Esophagus (tissue), 2 donors: ENCODE measurements around the gene PILRA. TPM values are rescaled to one million over a fixed set of nuclear protein-coding genes. Genes with fewer than 3 reads are reported as not detected.
A peak's percentile ranks its signal among the peaks of the same experiment; 100 is the strongest.
"Not testable (repeated sequence)": the region's sequence is repeated elsewhere in the genome, so short reads cannot be mapped to it uniquely, and the experiment has no call there.

ENCODE experiments used
- H3K27ac ChIP-seq, 2 donors: one replicate each; pipeline ENCODE4 v1.5.1; 2013; ENCODE audit warnings: low read depth in 2 of 2, mild to moderate bottlenecking in 2 of 2, inconsistent platforms in 1 of 2, low read length in 1 of 2, moderate library complexity in 1 of 2
- H3K27me3 ChIP-seq, 2 donors: one replicate each; pipeline ENCODE4 v1.6.1; 2013; ENCODE audit warnings: low read length in 2 of 2, control low read depth in 1 of 2, mild to moderate bottlenecking in 1 of 2; ENCODE audit not compliant: insufficient read depth in 2 of 2, control insufficient read depth in 1 of 2
- H3K36me3 ChIP-seq, 2 donors: one replicate each; pipeline ENCODE4 v1.6.1; 2013; ENCODE audit warnings: low read length in 1 of 2; ENCODE audit not compliant: control insufficient read depth in 2 of 2, insufficient read depth in 2 of 2
- H3K4me1 ChIP-seq, 2 donors: one replicate each; pipeline ENCODE4 v1.6.1; 2013; ENCODE audit warnings: low read length in 1 of 2; ENCODE audit not compliant: control insufficient read depth in 2 of 2, insufficient read depth in 2 of 2
- H3K4me3 ChIP-seq, 2 donors: one replicate each; pipeline ENCODE4 v1.5.1; 2013; ENCODE audit warnings: low read length in 2 of 2, mild to moderate bottlenecking in 2 of 2, low read depth in 1 of 2, moderate library complexity in 1 of 2
- H3K9me3 ChIP-seq, 2 donors: one replicate each; pipeline ENCODE4 v1.6.1; 2013; ENCODE audit warnings: mild to moderate bottlenecking in 2 of 2, low read depth in 1 of 2, low read length in 1 of 2, moderate library complexity in 1 of 2; ENCODE audit not compliant: control insufficient read depth in 2 of 2, insufficient read depth in 1 of 2
- WGBS, 2 donors: extraction: QIAGEN DNeasy Blood & Tissue Kit; methylation state at CpG; one replicate each; pipeline ENCODE4 v1.1.7; 2013; 5-methylcytosine and 5-hydroxymethylcytosine counted together
- polyA plus RNA-seq, 2 donors: library from polyadenylated mRNA; stranded (reverse); fragments of 200-250 nt; gene quantifications; one replicate each; pipeline ENCODE4 v1.2.3, GENCODE V29; 2013
- donor health status: healthy with polysubstance abuse.
- donor health status: Bipolar disorder and iron deficiency.

PILRA gene
- polyA plus RNA-seq, 2 donors, result 0.85 to 1.7 TPM

DNA sequence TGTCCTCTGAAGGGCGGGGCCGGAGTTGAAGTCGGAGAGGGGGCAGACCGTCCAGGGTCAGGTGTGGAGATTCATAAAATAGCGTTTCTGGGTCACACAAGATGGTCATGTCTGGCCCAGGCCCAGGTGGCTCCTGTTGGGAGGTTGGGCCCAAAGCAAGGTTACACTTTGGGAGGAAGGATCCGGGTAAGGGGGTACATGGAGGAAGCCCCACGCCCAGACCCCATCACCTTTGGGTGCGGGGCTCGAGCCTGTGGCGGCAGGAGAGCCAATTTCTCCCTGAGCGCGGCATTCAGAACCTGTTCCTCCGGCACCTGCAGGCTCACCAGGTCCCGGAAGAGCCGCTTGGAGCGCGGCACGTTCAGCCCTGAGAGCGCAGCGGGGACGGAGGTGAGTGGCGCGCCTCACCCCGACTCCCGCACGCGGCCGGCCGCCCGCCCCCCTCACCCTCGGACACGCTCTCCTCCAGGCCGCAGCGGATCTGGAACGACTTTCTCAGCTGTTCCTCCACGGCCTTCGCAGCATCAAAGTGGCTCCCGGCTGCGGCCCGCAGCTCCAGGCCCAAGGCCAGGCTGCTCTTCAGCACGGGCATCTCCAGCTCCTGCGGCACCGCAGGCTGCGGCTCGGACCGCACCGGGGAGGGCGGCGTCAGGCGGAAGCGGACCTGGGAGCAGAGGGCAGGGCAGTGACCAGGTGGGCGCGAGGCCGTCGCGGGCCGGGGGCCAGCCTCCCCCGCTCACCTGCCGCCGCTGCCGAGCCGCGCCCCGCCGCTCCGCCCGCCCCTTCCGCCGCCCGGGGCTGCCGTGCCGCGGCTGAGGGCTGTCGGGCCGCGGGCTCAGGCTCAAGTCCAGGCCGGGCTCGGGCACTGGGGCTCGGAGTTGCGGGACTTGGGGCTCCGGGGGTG is 62.4 kb downstream of the PILRA start:
- Histone ChIP-seq H3K36me3 (peaks cover 5 to 14% of the 10 kb centered on the region in 2 donors), H3K9me3 (no peaks in the 10 kb centered on the region), H3K4me3 (peak overlapping the region; percentile 93 to 98), H3K27me3 (no peaks in the 10 kb centered on the region), H3K27ac (peak overlapping the region; percentile 97 to 99), H3K4me1 (peaks cover 11 to 18% of the 10 kb centered on the region in 2 donors)
- WGBS, 2 donors, result 1% methylated on average over 64 to 81 of the region's 81 CpGs

DNA sequence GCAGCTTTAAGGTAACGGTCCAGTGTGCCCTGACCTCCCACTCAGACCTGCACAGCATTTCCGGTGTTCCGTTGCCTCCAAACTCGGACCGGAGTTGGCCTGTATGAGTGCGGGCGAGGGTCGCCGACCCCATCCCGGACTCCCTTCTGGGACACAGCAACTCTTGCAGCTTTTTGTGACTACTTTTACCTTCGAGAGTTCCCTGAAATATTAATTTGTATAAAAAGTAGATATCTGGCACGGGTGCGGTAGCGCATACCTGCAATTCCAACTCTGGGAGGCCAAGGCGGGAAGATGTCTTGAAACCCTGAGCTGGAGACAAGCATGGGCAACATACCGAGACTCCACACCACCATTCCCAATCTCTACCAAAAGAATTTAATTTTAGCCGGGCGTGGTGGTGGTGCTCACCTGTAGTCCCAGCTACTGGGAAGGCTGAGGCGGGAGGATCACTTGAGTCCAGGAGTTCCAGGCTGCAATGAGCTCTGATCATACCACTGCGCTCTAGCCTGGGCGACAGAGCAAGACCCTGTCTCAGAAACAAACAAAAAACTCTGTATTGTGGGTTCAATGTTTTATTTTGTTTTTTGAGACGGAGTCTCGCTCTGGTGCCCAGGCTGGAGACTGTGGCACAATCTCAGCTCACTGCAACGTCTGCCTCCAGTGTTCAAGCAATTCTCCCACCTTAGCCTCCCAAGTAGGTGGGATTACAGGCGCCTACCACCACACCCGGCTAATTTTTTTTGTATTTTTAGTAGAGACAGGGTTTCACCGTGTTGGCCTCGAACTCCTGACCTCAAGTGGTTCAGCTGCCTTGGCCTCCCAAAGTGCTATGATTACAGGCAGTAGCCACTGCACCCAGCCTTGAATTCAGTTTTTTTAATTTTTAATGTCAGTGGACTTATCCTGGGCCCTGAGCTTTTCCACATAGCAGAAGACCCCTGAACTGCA is 64.1 kb downstream of the PILRA start:
- 90 to 92% methylated on average over 28 of the region's 28 CpGs for WGBS, 2 donors
- no peak overlapping the region for H3K4me3 ChIP-seq

DNA sequence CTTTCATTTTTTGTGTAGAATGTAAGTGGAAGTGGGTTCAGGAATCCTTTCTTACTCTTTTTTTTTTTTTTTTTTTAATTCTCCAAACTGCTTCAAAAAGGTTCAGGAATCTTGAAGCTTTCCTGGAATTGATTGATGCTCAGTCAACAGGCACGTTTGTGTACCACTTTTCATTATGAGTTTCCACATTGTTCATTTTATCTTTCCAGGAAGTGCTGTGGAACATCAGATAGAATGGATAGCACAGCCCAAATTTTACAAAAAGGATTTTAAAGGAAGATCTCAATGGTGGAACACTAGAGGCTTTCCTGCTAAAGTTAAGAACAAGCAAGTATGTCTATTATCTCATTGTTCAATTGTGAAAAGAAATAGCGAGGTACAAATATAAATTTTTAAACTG is 64.9 kb downstream of the PILRA start:
- Histone ChIP-seq H3K36me3 (peaks cover 5 to 9% of the 10 kb centered on the region in 2 donors), H3K27ac (no peak overlapping the region), H3K27me3 (no peaks in the 10 kb centered on the region), H3K4me3 (no peak overlapping the region), H3K9me3 (no peaks in the 10 kb centered on the region), H3K4me1 (peaks cover under 1 to 5% of the 10 kb centered on the region in 2 donors)
- 53 to 57% methylated on average over 2 of the region's 2 CpGs for WGBS, 2 donors

More for the DNA sequence above, 64.1 kb downstream of the PILRA start:
- peaks cover 5 to 14% of the 10 kb centered on the region in 2 donors for H3K36me3 ChIP-seq
- peaks cover 3 to 8% of the 10 kb centered on the region in 2 donors for H3K4me1 ChIP-seq
- H3K27ac ChIP-seq, result peak overlapping the region in 1 of 2 donors; percentile 36
- no peaks in the 10 kb centered on the region for H3K9me3 ChIP-seq
- H3K27me3 ChIP-seq, result no peaks in the 10 kb centered on the region

DNA sequence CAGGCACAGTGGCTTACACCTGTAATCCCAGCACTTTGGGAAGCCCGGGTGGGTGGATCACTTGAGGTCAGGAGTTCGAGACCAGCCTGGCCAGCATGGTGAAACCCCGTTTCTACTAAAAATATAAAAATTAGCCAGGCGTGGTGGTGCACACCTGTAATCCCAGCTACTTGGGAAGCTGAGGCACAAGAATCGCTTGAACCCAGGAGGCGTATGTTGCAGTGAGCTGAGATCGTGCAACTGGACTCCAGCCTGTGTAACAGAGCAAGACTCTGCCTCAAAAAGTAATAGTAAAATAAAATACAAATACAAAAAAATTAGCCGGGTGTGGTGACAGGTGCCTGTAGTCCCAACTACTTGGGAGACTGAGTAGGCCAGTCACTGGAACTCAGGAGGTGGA is 65.4 kb downstream of the PILRA start:
- H3K36me3 ChIP-seq, H3K27me3 ChIP-seq, H3K4me3 ChIP-seq, H3K9me3 ChIP-seq, H3K4me1 ChIP-seq, H3K27ac ChIP-seq: not testable (repeated sequence)
- 92 to 93% methylated on average over 8 of the region's 8 CpGs for WGBS, 2 donors

DNA sequence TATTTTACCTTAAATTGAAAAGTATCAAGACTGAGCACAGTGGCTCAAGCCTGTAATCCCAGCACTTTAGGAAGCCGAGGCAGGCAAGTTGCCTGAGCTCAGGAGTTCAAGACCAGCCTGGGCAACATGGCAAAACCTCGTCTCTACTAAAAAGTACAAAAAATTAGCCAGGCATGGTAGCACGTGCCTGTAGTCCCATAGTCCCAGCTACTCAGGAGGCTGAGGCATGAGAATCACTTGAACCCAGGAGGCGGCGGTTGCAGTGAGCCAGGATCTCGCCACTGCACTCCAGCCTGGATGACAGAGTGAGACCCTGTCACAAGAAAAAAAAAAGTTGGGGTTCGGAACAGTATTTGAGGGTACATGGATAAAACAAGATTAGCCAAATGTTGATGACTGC is 66.0 kb downstream of the PILRA start:
- not testable (repeated sequence) for H3K27me3 ChIP-seq, H3K27ac ChIP-seq, H3K4me1 ChIP-seq, H3K36me3 ChIP-seq, H3K9me3 ChIP-seq, H3K4me3 ChIP-seq
- 85 to 89% methylated on average over 7 of the region's 7 CpGs for WGBS, 2 donors

GRCh38 chr7:100441641-100442535 is 68.6 kb downstream of the PILRA start:
- Histone ChIP-seq H3K9me3 (no peaks in the 10 kb centered on the region), H3K27me3 (no peaks in the 10 kb centered on the region), H3K4me3 (no peak overlapping the region), H3K4me1 (no peaks in the 10 kb centered on the region), H3K36me3 (no peaks in the 10 kb centered on the region), H3K27ac (no peak overlapping the region)
- WGBS, 2 donors, result 89 to 90% methylated on average over 11 of the region's 11 CpGs

DNA sequence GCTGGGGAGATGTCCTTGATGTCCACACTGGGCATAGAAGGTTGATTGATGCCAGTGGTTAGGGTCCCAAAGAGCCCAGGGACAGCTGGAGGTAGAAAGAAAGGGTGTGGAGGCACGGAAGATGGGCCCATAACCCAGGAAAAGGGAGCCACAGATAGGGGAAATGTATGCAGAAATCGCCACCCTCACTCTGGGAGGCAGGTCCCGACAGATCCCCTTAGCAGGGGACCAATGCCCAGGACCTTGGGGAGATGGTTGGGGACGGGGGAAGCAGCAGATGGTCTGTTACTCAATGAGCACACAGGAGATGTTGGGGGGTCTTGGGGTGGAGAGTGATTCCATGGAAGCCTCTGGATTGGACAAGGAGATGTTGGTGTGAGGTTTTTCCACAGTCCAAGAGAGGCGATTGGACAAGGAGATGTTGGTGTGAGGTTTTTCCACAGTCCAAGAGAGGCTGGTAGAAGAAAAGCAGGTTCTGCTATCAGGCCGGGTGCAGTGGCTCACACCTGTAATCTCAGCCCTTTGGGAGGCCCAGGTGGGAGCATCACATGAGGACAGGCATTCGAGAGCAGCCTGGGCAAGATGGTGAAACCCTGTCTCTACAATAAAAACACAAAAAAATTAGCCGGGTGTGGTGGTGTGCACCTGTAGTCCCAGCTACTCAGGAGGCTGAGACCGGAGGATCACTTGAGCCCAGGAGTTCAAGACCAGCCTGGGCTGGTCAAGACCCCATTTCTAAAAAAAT is 70.0 kb downstream of the PILRA start:
- Histone ChIP-seq H3K9me3 (no peaks in the 10 kb centered on the region), H3K27ac (no peak overlapping the region), H3K4me3 (no peak overlapping the region), H3K4me1 (no peaks in the 10 kb centered on the region), H3K36me3 (no peaks in the 10 kb centered on the region), H3K27me3 (no peaks in the 10 kb centered on the region)
- 89 to 93% methylated on average over 9 of the region's 9 CpGs for WGBS, 2 donors

DNA sequence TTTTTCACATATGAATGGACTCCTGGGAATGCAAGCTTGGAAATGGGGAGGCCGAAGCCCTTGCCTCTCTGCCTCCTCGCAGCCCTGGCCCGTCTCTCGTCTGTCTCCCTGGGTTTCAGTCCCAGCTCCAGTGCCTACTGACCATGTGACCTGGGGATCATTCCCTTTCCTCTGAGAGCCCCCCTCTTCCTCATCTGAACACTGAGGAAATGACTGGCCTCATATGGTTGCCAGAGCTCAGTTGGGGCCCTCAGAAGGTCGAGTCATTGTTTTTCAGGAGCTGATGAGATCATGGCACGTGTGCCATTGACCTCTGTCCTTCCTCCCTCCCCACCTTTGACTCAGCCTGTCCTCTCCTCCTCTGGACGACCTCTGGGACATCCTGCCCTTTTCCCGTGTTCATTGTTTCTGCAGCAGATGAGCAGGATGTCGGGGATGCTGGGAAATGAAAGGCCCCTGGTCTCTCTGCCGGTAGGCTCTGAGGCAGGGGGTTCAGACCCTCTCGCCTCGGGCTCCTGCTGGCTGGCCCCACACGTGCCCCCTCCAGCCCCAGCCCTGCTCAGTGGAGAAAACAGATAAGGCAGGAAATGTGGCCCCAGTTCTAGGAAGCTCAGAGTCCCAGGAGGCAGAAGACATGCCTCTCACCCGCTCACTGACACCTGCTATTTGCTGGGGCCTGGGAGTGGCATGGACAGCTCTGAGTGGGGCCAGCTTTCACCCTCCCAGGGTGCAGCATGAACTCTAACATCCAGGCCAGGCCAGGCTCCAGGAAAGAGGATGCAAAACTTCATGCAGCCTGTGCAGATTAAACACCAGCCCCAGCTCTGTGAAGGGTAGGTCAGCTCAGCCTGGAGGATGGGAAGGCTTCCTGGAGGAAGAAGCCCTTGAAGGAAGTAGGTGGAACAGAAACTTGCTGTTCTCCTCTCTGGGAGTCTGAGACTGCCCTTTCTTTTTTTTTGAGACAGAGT is 71.3 kb downstream of the PILRA start:
- H3K4me3 ChIP-seq, result no peak overlapping the region
- H3K9me3 ChIP-seq, result no peaks in the 10 kb centered on the region
- no peaks in the 10 kb centered on the region for H3K36me3 ChIP-seq
- peak overlapping the region in 1 of 2 donors; percentile 63 for H3K27ac ChIP-seq
- WGBS, 2 donors, result 47 to 49% methylated on average over 14 of the region's 14 CpGs
- H3K27me3 ChIP-seq, result no peaks in the 10 kb centered on the region
- no peaks in the 10 kb centered on the region for H3K4me1 ChIP-seq
